Islet of Langerhans (tissue), 1 donor: Measurements from ENCODE around the gene SCN1B.
"Not testable (repeated sequence)": the region's sequence is repeated elsewhere in the genome, so short reads cannot be mapped to it uniquely, and the experiment has no call there.

Experiments used
- FAIRE-seq: peaks from one replicate; lab custom pipeline; 2011; peaks lifted over from hg19 to GRCh38; lab: Jason Lieb, UNC

SCN1B gene

DNA sequence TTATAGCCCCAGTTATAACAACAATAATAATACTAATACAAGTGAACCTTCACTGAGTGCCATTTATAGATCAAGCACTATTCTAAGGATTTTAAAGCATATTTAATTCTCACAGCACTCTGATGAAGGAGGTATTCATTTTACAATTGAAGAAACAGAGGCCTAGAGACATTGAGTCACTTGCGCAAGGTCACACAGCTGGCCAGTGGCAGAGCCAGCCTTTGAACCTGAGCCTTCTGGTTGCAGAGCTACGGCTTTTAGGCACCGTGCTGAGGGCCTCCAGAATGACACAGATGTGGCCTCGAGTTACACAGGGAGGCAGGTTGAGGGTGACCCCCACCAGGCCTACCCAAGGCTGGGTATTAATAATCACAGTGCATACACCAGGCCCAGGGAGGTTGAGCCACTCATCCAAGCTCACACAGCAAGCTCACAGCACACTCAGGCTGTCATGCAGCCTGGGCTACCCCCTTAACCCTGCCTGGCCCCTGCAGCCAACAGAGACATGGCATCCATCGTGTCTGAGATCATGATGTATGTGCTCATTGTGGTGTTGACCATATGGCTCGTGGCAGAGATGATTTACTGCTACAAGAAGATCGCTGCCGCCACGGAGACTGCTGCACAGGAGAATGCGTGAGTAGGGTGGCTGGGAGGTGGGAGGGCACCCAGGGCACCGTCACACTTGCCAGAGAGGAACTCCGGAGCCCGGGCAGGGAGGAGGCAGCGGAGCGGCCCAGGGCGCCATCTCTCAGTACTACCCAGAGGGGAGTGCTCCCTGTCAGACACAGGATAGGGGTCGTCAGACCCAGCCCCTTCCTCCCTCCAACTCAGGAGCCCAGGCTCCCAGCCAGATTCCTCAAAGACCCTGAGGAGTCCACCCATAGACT is 8.6 kb downstream of the SCN1B start:
- no peak for FAIRE-seq

DNA sequence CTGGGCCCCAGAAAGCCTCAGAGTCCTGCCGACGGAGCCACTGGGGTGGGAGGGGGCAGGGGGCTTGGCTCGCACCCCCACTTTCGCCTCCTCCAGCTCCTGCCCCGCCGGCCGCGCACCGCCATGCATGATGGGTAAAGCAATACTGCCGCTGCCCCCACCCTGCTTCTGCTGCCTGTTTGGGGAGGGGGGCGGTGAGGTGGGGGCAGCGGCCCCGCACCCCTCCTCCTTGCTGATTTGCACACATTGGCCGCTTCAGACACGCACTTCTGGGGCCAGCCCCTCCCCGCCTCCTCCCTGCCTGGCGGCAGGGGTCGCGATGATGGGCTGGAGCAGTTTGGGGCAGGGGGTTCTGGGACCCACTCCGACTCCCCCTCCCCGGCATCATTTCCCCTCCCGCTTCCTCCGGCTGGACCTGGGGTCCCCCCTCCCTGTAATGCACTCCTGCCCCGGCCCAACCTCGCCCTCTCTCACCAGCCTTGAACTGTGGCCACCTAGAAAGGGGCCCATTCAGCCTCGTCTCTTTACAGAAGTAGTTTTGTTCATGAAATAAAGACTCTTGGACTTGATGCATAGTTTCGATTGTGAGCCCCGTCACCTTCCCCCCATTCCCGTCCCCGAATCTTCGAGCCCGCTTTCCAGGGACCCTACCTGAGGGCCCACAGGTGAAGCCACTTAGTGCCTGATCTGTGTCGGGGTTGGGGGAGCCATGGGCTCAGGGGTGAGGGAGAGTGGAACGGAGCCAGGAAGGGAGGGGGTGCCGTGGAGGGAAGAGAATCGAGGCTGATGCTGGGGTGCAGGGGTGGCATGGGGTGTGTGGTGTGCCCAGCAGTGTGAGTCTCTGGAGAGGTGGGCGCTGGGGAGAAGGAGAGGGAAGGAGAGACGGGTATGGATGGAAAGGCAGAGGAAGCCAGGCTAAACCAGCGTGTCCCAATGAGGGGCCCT is 9.9 kb downstream of the SCN1B start:
- FAIRE-seq = no peak

DNA sequence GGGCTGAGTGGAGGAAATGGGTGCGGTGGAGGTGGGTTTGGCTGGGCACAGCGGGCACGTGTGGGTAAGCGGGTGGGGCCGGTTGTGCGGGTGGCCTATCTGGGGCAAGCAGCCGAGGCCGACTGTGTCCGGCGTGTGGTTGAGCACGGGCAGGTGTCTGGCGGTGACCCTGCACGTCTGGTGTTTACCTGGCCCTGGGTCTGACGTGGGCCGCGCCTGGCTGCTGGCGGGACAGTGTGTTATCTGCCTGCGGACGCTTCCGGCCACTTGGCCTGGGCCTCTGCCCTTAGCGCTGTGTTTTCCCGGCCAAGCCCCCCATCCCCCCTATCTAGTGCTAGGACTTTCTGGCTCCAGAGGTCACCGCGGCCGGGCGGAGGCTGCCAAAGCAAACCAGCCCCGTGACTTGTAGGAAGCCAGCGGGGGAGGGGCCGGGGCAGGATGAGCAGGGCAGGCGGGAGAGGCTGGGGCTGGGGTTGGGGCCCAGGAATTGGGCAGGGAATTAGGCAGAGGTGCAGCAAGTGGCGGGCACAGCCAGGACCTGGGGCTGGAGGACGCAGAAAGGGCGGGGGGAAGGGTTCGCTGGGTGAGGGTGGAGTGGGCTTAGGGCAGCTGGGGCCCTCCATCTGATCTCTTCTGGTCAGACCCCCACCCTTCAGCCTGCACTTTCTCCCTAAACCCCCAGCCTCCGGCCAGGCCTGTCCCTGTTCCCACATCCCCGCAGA is 10.7 kb downstream of the SCN1B start:
- no peak for FAIRE-seq

DNA sequence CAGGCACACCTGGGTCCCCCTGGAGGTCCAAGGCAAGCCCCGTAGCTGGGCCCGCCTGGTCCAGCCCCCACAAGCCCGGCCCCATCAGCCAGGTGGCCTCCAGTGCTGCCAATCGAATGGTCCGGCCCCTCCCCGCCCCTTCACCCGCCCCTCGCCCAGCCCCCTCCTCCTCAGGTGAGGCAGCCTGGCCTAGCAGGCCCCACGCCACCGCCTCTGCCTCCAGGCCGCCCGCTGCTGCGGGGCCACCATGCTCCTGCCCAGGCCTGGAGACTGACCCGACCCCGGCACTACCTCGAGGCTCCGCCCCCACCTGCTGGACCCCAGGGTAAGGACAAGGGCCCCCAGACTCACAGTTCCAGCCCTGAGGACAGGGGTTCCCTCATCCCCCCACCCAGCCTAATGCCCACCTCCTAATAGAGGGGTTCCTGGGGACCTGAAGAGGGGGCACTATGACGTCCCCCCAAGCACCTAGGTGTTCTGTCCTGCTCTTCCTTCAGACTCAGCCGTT is 11.3 kb downstream of the SCN1B start, which contains the start of gene HPN:
Gene HPN, plus strand, starts transcription at position 174 of the 508 bp plus-strand sequence. CDS start 786 bp downstream, outside the sequence.
- FAIRE-seq = no peak

DNA sequence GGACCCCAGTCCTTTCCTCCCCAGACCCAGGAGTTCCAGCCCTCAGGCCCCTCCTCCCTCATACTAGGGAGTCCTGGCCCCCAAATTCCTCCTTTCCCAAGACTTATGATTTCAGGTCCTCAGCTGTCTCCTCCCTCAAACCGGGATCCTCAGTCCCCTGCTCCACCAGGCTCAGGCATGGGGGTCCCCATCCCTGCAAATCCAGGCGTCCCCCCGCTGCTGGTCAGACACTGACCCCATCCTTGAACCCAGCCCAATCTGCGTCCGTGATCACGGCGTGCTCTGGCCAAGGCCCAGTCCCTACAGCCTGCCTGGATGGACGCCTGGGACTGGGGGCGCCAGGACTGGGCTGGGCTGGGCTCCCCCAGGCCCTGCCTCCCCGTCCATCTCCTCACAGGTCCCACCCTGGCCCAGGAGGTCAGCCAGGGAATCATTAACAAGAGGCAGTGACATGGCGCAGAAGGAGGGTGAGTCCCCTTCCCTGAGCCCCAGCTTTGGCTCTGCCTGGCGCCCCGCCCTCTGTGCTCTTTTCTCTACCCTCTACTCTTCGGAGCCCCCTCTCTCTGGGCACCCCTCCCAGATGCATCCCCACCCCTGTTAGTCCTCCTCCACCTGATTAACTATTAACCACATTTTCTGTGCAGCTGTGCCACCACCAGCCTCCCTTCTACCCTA is 11.9 kb downstream of the SCN1B start:
- no peak for FAIRE-seq

DNA sequence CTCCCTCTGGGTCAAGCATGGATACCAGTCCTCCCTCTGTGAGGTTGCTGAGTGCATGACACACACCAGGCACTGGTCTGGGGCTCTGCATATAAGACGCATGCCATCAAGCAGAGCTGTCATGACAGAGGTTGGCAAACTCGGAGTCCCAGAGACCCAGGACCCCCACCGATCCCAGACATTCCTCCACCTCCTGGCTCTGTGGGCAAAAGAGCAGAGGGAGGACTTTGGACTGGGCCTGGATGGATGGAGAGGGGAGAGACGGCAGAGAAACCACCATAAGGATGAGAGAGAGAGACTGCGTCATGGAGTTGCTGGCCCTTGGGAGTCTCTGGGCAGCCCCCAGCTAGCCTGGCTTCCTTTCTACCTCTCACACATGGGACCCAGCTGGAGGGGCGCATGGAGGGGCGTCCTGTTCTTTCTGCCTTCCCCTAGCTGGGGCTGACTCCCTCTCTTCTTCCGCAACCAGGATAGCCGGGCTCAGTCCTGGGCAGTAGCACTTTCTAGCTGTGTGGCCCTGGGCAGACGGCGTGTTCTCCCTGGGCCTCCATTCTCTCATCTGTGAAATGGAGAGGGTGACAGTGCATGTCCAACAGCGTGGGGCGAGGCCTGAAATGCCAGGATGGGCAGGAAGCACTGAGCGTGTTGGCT is 12.8 kb downstream of the SCN1B start:
- no peak for FAIRE-seq

DNA sequence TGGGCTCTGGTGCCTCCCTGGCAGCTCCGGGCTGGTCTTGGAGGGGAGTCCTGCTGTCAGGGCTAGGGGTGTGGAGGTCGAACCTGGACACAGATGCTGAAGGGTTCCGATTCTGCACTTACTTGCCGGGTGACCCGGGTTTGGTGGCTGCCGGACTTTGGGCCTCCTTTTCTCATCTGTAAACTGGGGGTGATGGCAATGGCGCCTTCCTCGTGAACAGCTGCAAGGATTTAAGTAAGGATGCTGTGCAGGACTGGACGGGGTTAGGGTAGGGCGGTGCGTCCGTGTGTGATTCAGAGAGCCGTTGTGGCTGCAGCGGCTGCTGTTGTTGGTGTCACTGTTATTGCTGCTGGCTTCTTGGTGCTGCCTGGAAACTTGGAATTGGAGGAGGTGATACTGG is 13.6 kb downstream of the SCN1B start:
- no peak for FAIRE-seq

DNA sequence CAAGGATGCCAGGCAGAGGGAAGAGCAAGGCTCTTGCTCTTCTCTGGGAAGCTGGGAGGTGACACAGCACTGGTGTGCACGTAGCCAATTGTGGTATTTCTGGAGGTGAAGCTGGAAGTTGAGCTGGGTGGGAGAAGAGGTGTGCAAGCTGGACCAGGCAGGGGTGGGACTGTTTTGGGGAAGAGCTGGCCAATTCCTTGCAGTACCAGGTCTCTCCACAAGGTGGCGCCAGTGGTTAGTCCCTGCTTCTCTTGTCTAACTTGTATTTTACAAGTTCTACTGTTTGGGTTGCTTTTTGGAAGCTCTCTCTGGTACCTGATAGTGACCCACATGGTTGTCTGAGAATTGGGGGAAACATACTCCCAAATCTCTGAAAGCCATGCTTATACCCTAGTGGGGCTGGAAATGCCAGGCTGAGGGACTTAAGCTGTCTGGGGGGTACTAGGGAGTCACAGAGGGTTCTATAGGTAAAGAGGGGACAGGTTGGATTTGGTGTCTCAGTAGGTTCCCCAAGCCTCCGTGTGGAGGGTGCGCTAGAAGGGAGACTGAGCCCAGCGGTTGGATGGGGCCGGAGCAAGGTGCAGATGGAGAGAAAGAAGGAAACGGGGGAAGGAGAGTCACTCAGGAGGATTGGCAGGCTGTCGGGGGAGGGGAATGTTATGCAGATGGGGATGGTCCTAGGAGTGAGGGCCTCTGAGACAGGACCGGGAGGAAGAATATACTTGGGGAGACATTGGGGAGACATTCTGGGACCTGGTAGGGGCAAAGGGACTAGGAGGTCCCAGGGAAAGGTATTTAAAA is 14.2 kb downstream of the SCN1B start:
- no peak for FAIRE-seq

DNA sequence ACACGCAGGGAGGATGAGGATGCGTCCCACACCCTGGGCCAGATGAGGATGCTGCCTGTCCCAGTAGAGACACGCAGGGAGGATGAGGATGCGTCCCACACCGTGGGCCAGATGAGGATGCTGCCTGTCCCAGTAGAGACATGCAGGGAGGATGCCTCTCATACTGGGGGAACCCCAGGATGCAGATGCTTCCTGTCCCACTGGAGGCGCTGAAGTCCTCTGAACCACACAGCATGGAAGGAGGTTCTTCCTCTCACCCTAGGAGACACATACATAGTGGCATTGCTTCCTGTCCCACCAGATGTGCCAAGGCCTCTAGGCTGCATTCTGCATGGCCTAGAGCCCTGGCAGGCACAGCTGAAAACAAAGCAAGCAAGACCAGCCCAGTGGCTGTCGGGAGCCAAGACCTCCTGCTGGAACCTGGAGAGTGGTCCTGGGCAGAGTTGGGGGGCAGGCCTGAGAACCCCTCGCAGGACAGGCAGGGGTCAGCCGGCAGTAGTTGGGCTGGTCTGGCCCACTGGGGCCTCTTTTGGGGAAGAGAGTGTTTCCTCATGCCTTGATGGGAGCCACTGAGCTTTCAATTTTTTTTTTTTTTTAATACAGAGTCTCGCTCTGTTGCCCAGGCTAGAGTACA is 15.5 kb downstream of the SCN1B start:
- FAIRE-seq = no peak

DNA sequence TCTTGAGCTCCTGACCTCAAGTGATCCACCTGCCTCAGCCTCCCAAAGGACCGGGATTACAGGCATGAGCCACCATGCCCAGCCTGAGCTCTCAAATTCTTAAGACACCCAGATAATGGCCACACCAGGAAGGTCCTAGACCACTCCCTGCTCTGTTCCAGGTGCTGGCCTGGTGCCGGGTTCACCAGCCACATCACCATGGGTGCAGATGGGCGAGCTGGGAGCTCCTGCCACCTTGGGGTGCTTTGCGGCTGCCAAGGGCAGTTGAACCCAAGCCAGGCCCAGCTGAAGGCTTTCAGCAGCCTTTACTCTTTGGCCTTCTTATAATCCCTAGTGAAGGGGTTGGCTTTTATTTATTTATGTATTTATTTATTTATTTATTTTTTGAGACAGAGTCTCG is 16.2 kb downstream of the SCN1B start:
- FAIRE-seq = no peak

DNA sequence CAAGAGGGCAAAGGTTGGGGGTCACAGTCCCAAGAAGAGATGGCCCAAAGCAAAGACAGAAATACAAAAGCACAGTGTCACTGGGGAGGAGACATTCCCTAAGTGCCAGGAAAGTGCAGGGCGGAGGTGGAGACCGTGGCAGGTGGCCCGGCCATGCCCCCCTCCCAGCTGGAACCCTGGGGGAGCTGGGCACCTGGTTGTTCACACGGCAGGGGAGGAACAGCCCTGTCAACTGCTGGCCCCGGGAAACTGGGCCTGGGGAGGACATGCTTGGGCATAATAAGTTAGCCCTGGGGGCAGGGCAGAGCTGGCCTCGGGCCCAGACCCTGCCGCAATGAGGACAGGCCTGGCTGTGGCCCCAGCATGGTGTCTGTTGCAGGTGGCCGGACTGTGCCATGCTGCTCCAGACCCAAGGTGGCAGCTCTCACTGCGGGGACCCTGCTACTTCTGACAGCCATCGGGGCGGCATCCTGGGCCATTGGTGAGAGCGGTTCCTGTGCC is 18.7 kb downstream of the SCN1B start:
- no peak for FAIRE-seq

DNA sequence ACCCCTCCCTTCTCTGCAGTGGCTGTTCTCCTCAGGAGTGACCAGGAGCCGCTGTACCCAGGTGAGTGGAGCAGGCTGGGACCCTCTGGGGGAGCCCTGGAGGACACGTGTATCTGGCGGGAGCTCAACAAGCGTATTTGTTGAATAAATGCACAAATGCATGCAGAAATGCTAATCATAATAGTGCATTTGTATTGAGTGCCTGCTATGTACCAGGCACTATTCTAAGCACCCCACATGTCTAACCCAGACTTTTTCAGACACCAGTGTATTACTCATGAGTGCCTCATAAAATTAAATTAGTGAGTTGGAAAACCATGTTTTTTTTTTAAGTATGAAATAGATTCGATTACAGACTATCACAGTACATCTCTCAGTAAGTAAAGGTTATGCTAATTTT is 19.2 kb downstream of the SCN1B start:
- FAIRE-seq = no peak

DNA sequence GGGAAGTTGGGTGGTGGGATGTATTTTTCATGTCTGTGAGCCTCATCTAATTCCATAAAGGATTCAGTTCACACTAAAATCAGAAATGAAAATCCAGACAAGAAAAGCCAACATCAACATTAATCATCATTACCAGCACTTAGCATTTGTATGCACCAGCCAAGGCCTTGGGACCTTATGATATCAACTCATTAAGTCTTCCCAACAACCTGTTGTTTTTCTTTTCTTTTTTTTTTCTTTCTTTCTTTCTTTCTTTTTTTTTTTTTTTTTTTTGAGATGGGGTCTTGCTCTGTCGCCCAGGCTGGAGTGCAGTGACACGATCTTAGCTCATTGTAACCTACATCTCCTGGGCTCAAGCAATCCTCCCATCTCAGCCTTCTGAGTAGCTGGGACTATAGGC is 20.4 kb downstream of the SCN1B start:
- not testable (repeated sequence) for FAIRE-seq

DNA sequence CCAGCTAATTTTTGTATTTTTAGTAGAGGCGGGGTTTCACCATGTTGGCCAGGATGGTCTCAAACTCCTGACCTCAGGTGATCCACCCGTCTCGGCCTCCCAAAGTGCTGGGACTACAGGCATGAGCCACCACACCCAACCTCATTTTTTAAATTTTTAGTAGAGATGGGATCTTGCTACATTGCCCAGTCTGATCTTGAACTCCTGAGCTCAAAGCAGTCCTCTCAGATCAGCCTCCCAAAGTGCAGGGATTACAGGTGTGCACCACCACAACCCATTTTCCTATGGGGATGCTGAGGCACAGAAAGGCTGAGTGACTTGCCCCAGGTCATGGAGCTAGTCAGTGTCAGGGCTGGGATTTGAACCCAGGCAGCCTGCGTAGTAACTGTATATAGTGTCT is 21.0 kb downstream of the SCN1B start:
- FAIRE-seq = not testable (repeated sequence)

DNA sequence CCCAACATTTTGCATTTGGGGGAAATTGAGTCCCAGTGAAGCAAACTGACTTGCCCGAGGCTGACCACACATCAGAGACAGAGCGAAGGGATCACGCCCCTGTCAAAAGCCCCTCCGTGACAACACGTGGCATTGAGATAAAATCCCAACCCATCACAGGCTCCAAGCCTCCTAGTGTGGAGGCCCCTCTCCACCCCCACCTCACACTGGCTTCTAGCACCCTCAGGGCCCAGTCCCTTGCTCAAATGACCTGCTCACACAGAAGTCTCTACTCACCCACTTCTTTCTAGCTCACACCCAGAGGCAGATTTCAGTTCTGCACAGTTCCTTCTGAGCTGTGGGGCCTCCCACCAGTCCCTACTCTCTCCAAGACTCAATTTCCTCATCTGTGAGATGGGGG is 21.5 kb downstream of the SCN1B start:
- FAIRE-seq = no peak

DNA sequence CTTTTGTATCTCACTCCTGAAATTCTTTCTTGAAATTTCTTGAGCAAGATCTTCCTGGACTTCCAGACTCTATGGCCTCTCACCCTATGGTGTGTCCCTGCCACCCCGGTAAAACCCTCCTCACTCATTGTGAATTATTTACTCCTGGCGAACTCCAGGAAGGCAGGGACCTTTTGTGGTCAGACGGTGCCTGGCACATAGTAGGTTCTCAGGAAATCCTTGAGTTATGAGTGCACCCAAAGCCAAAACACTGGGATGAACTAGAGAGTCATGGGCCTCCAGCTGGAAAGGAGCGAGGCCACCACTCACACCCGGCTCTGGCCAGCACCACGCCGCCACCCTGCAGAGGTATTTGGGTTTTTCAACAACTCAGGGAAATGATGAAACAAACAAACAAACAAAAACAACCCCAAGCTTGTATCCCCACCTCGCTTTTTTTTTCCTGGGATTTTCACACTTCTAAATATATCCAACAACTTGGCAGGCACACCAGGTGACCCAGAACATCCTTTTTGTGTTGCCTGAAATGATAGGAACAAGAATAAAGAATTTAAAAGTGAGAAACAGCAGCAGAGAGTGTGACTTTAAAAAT is 22.4 kb downstream of the SCN1B start:
- no peak for FAIRE-seq

DNA sequence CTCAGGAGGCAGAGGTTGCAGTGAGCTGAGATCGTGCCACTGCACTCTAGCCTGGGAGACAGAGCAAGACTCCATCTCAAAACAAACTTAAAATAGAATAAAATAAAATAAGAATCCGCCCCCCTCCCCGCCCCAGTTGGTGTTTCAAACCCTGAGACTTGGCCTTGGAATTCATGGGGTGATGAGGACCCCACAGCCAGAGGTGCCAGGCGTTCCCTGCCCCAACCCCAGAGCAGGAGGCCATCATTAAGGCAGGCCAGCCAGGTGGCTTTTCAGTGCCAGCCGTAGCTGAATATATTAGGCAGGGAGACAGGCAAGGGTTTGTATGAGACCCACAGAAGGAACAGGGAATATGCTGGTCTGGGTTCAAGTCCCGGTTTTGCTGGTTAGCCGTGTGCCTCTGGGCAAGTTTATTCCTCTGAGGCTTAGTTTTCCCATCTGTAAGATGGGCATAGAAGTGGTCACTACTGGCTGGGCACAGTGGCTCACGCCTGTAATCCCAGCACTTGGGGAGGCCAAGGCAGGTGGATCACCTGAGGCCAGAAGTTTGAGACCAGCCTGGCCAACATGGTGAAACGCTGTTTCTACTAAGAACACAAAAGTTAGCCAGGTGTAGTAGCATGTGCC is 23.5 kb downstream of the SCN1B start:
- FAIRE-seq = no peak

DNA sequence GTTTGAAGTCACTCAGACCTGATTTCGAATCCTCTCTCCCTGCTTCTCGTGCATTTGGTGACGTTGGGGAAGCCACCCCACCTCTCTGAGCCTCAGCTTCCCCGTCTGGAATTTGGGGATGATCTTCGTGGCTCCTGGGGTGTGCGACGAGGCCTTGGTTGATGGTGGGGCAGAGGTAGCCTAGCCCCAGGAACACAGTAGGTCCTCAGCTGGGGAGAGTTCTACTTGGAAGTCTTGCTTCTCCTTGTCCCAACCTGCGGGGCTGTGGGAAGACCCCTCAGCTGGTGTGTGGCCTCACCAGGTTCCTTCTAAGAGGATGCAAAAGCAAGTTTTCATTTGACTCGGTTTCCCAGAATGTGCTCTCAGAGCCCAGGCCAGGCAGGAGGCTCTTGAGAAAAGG is 24.4 kb downstream of the SCN1B start:
- no peak for FAIRE-seq

DNA sequence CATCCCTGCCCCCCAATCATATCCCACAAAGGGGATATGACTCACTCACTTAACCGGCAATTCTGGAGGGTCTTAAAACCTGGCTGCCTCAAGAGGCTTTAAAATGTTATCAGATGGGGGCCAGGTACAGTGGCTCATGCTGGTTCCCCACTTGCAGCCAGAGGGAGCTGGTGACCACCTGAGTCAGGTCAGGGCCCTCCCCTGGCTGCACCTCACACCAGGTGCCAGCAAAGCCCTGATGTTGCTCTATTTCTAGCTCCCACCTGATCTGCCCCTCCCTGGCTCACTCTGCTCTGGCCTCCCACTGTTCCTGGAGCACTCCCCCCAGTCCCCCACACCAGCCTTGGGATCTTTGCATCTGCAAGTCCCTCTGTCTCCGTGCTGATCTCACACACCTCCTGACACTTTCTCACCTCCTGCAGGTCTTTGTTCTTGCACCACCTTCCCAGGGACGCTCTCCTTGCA is 25.5 kb downstream of the SCN1B start:
- no peak for FAIRE-seq
